PC-9 (cell line): ENCODE data around the gene PCNX3. TPM values are rescaled to one million over a fixed set of nuclear protein-coding genes. Genes with fewer than 3 reads are reported as not detected.

Experiments used
- BruUV-seq: library from RNA; stranded (reverse); fragments of 400-500 nt; replicated peaks from 2 replicates; lab custom pipeline; 2021; lab: Mats Ljungman, UMichigan
- CTCF ChIA-PET: fragments of 300-600 bp; sonication (Branson Sonifier 250); formaldehyde crosslinking; loops from one replicate; lab custom pipeline; 2022; ENCODE audit warnings: antibody characterized with exemption; lab: Charles Lee
- POLR2A ChIA-PET: fragments of 300-600 bp; sonication (Branson Sonifier 250); formaldehyde crosslinking; loops from one replicate; lab custom pipeline; 2022; ENCODE audit warnings: antibody characterized with exemption; ENCODE audit not compliant: unreplicated experiment; lab: Charles Lee
- DNase-seq, 2 experiments: peaks; one replicate each; pipeline versions ENCODE4 v3.0.0 to v3.0.0-alpha.2; 2015 to 2022; ENCODE audit warnings: mixed read lengths in 1 of 2
- H2AFZ ChIP-seq: fragments of 200-600 bp; sonication (generic); 2 replicates; pipeline ENCODE4 v1.8.1; 2017; ENCODE audit warnings: antibody characterized with exemption
- H3F3A ChIP-seq: fragments of 200-600 bp; sonication (generic); 2 replicates; pipeline ENCODE4 v1.8.1; 2017; ENCODE audit warnings: antibody characterized with exemption, mild to moderate bottlenecking, low read depth; ENCODE audit not compliant: insufficient read depth
- H3K27ac ChIP-seq: fragments of 200-600 bp; sonication (generic); 2 replicates; pipeline ENCODE4 v1.6.1; 2016; ENCODE audit warnings: mixed run types
- H3K27me3 ChIP-seq: fragments of 200-600 bp; sonication (generic); 2 replicates; pipeline ENCODE4 v1.6.1; 2016; ENCODE audit warnings: low read depth, mixed run types; ENCODE audit not compliant: insufficient read depth
- H3K36me3 ChIP-seq: fragments of 200-600 bp; sonication (generic); 2 replicates; pipeline ENCODE4 v1.6.1; 2016; ENCODE audit warnings: low read depth, mixed run types
- H3K4me1 ChIP-seq: fragments of 200-600 bp; sonication (generic); replicated peaks from 2 replicates; pipeline ENCODE4 v1.6.1; 2016; ENCODE audit warnings: mixed run types; ENCODE audit not compliant: insufficient read depth
- H3K4me2 ChIP-seq: fragments of 200-600 bp; sonication (generic); 2 replicates; pipeline ENCODE4 v1.6.1; 2017; ENCODE audit warnings: mixed run types
- H3K4me3 ChIP-seq: fragments of 200-600 bp; sonication (generic); 2 replicates; pipeline ENCODE4 v1.6.1; 2016; ENCODE audit warnings: mixed run types
- H3K79me2 ChIP-seq: fragments of 200-600 bp; sonication (generic); 2 replicates; pipeline ENCODE4 v1.6.1; 2017; ENCODE audit warnings: low read depth, mixed run types
- H3K9me2 ChIP-seq: fragments of 200-600 bp; sonication (generic); 2 replicates; pipeline ENCODE4 v1.8.1; 2017; ENCODE audit warnings: mild to moderate bottlenecking; ENCODE audit not compliant: insufficient read depth
- H3K9me3 ChIP-seq: fragments of 200-600 bp; sonication (generic); 2 replicates; pipeline ENCODE4 v1.8.1; 2016; ENCODE audit warnings: low read depth; ENCODE audit not compliant: insufficient read depth
- H4K20me1 ChIP-seq: fragments of 200-600 bp; sonication (generic); 2 replicates; pipeline ENCODE4 v1.8.1; 2017; ENCODE audit not compliant: insufficient read depth
- EZH2 ChIP-seq: fragments of 200-600 bp; sonication (generic); IDR thresholded peaks from 2 replicates; pipeline ENCODE4 v1.8.0; 2017; ENCODE audit warnings: antibody characterized with exemption, low read depth
- intact Hi-C: fragments of 100-400 bp; cut with micrococcal nuclease; formaldehyde crosslinking; loops from one replicate; pipeline ENCODE4 v1.10.0; 2022; ENCODE audit not compliant: unreplicated experiment
- total RNA-seq: library from RNA; stranded (reverse); gene quantifications from 2 replicates; pipeline ENCODE4 v1.2.3, GENCODE V29; 2021
- TF ChIP-seq, protein P1 (sequence below): fragments of 200-600 bp; sonication (generic); conservative IDR thresholded peaks from 2 replicates; pipeline ENCODE4 v1.6.1; 2017; ENCODE audit warnings: mixed run types, antibody characterized with exemption, mild to moderate bottlenecking, moderate library complexity

PCNX3 gene
- total RNA-seq, 1 experiment from 2014 or later, result 76.9 TPM

DNA sequence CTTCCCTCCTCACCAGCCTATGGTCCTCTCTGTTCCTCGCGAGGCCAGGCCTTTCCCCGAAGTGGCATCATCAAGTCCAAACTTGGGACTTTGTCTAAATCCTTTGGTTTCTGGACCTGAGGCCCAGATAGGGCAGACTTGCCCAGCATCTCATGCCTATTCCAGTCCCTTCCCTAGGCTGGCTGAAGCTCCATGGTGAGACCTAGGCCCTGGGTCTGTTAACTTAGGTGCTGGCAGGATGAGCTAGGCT lies 35.7 kb downstream of the PCNX3 start:
- H3K4me3 ChIP-seq, result no peak overlapping the region
- peak overlapping the region; percentile 76 for H3K27ac ChIP-seq
- ChIA-PET POLR2A (interaction anchor here (0.6 to 0.7 kb wide), 2 partner anchors 13 to 69 kb away, joined by 3 to 4 read pairs; partner anchors contain the start of gene SIPA1), CTCF (no interaction called here)
- TF ChIP-seq, protein P1, sequence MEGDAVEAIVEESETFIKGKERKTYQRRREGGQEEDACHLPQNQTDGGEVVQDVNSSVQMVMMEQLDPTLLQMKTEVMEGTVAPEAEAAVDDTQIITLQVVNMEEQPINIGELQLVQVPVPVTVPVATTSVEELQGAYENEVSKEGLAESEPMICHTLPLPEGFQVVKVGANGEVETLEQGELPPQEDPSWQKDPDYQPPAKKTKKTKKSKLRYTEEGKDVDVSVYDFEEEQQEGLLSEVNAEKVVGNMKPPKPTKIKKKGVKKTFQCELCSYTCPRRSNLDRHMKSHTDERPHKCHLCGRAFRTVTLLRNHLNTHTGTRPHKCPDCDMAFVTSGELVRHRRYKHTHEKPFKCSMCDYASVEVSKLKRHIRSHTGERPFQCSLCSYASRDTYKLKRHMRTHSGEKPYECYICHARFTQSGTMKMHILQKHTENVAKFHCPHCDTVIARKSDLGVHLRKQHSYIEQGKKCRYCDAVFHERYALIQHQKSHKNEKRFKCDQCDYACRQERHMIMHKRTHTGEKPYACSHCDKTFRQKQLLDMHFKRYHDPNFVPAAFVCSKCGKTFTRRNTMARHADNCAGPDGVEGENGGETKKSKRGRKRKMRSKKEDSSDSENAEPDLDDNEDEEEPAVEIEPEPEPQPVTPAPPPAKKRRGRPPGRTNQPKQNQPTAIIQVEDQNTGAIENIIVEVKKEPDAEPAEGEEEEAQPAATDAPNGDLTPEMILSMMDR, result no peak
- TF ChIP-seq EZH2, result no peak
- no peaks in the 10 kb centered on the region for H3K9me3 ChIP-seq
- peaks cover 35% of the 10 kb centered on the region for H3K4me1 ChIP-seq
- BruUV-seq, result no TSS peak
- no peaks in the 10 kb centered on the region for H4K20me1 ChIP-seq
- DNase-seq, result no peak
- H3K36me3 ChIP-seq, result 0 out of 2 replicates have a peak, but pooled peaks cover 3% of the 10 kb centered on the region
- H3K79me2 ChIP-seq, result no peaks in the 10 kb centered on the region
- peak overlapping the region; percentile 76 for H3K4me2 ChIP-seq
- no peaks in the 10 kb centered on the region for H3K9me2 ChIP-seq
- intact Hi-C loops, result loop anchor here (5.0 kb wide), 2 partner anchors 34 to 361 kb away; partner anchors contain the start of genes CST6 and PCNX3
- H3F3A ChIP-seq, result peaks cover 51% of the 10 kb centered on the region
- H2AFZ ChIP-seq, result no peak overlapping the region
- H3K27me3 ChIP-seq, result no peaks in the 10 kb centered on the region

DNA sequence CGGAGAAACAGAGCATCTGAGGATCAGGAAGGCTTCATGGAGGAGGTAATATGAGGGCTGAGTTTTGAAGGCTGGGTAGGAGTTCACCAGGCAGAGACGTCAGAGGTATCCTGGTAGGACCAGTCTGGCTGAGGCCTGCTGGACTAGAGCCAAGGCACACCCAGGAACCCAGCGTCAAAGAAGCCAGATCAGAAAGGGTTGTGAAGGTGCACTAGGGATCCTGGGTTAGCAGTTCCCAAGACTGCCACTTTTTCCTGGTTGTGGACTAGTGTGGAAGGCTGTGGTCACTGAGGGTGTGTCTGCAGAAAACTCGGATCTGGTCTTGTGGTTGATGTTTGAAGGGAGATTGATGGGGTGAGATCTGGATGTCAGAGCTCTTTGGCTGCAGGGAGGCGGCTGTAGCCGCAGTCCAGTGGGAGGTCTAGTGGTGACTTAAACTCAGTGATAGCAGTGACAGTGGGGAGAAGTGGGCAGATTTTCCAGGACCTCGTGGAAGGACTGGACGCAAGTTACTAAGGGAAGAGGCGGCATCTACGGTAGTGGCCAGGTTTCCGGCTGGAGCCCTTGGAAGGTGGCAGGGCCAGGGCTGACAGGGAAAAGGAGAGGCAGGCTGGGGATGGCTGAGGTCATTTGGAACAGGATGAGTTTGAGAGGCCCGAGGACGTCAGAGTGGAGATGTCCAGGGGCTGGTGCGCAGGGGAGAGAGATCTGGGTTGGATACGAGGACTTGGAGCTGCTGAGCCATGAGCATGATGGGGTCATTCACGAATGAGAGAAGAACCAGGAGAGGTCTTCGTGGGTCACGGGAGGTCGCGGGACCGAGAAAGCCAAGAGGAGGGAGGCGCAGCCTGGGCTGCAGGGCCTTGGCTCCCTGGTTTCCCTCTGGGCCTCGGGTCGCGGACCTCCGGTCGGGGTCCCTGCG lies 36.3 kb downstream of the PCNX3 start:
- Histone ChIP-seq H4K20me1 (no peaks in the 10 kb centered on the region), H3K27me3 (no peaks in the 10 kb centered on the region), H3K4me3 (peak overlapping the region; percentile 64; the same call in 1 of the 2 replicates), H3K9me2 (no peaks in the 10 kb centered on the region), H3K9me3 (no peaks in the 10 kb centered on the region), H3F3A (peaks cover 51% of the 10 kb centered on the region), H2AFZ (peak overlapping the region; percentile 68; the same call in 1 of the 2 replicates), H3K36me3 (0 out of 2 replicates have a peak, but pooled peaks cover 3% of the 10 kb centered on the region), H3K4me1 (peaks cover 35% of the 10 kb centered on the region), H3K4me2 (peak overlapping the region; percentile 76), H3K79me2 (no peaks in the 10 kb centered on the region), H3K27ac (peak overlapping the region; percentile 76)
- intact Hi-C loops, result loop anchor here (2.0 to 5.0 kb wide), 3 partner anchors 13 to 360 kb away; partner anchors contain the start of genes CST6, PCNX3 and SIPA1
- ChIA-PET POLR2A (interaction anchor here (0.6 to 0.8 kb wide), 5 partner anchors 9 to 149 kb away, joined by 3 to 6 read pairs (median 4); partner anchors contain the start of genes KAT5 and SIPA1), CTCF (interaction anchor here (0.6 kb wide), 1 partner anchor 239 kb away, joined by 3 read pairs; the partner anchor contains the start of gene CCDC85B)
- DNase-seq, result peak; percentile 79 to 82
- TF ChIP-seq EZH2, result no peak
- TF ChIP-seq, protein P1, result no peak
- TSS peak; percentile 27 for BruUV-seq

DNA sequence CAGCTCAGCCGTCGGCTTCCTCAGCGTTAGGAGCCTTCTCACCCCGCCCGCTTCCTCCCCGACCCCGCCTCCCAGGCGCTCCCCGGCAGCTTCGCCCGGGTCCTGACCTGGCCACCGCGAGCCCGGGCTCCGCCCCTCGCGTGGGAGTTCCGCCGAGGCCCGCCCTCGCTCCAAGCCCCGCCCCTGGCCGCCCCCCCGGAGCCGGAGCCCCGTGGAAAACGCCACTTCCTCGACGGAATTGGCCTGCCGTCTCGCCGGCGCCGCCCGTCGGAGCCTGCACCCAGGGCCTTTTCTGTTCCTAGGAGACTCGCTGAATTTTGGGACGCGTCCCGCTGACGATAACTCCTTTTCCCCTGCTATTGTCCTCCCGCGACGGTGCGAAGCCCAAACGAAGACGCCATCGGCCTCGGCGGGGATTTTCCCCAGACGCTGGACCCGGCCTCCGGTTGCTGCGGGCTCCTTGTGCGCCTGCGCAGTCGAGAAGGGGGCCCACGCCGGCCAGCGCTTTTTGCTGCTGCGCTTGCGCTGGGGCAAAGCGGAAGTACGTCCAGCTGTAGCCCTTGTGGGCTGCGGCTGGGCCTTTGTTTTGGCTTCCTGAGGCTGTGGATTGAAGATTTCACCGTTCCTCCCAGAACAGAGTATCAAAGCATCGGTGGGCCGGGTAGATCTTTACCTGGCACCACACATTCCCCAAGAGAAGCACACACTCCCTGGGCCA lies 37.1 kb downstream of the PCNX3 start:
- Histone ChIP-seq H3K27me3 (no peaks in the 10 kb centered on the region), H3K36me3 (peaks cover 8% of the 10 kb centered on the region; the same call in 1 of the 2 replicates), H3K9me3 (no peaks in the 10 kb centered on the region), H3K27ac (peak overlapping the region; percentile 76), H4K20me1 (no peaks in the 10 kb centered on the region), H3K4me2 (peak overlapping the region; percentile 76), H3K4me3 (peak overlapping the region; percentile 64), H3F3A (peaks cover 51% of the 10 kb centered on the region), H2AFZ (peak overlapping the region; percentile 68), H3K79me2 (no peaks in the 10 kb centered on the region), H3K4me1 (peaks cover 35% of the 10 kb centered on the region), H3K9me2 (no peaks in the 10 kb centered on the region)
- CTCF ChIA-PET, result interaction anchor here (0.6 kb wide), 2 partner anchors 139 to 238 kb away, joined by 3 read pairs; partner anchors contain the start of gene CCDC85B
- POLR2A ChIA-PET, result interaction anchor here (0.5 to 1.0 kb wide), 6 partner anchors 10 to 207 kb away, joined by 3 to 16 read pairs (median 4); partner anchors contain the start of genes KAT5 and SIPA1
- BruUV-seq, result TSS peak; percentile 85
- DNase-seq, result peak; percentile 82 to 98
- no peak for TF ChIP-seq EZH2
- TF ChIP-seq, protein P1, result no peak
- intact Hi-C loops, result loop anchor here (2.0 to 5.0 kb wide), 3 partner anchors 14 to 360 kb away; partner anchors contain the start of genes CST6, PCNX3 and SIPA1
